ENCODE data around the gene SPATA21.

The SPATA21 gene

DNA sequence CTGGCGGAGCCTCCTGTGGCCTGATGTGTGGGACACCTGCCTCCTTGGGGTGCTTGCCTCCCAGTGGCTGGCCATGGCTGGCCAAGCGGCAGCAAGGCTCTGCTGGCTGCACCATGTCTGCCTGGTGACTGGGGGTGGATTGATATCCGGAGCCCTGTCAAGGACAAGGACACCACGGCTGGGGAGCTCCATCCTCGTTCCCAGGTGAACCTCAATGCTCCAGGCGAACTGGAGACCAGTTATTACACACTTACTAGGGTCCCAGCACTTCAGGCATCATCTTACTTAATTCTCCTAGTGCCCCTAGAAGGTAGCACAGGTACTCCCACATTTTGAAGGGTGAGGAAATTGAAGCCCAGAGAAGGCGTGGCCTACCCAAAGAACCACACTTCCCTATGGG lies 15.2 kb downstream of the SPATA21 start:
- intact Hi-C loops (cut with micrococcal nuclease): no loop called here
- peaks cover 10% of the 10 kb centered on the region for H3K27me3 Mint-ChIP-seq
- no peak overlapping the region for H3K27ac Mint-ChIP-seq

DNA sequence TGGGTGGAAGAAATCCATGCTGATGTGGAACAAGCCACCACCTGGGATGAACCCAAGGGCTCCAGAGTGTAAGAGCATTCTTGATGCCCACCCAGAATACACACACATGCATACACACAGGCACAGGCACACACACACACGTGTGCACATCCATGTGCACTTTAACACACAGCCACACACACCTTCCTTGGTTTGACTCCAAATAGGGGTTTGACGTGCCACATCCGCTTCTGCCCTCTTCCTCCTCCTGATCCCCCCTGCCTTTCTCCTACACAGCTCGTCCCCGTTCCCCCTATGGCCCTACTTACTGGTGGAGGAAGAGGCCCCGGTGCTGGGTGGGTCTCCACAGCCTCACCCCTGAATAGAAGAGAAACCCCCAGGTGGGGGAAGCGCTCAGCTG lies 16.0 kb downstream of the SPATA21 start:
- H3K9me3 Mint-ChIP-seq: no peaks in the 10 kb centered on the region
- H3K27me3 Mint-ChIP-seq: peaks cover 10% of the 10 kb centered on the region
- no peak overlapping the region for H3K4me3 Mint-ChIP-seq
- intact Hi-C loops (cut with micrococcal nuclease): no loop called here
- H3K27ac Mint-ChIP-seq: no peak overlapping the region
- H3K4me1 Mint-ChIP-seq (ENCODE audit: low read depth): peaks cover 13% of the 10 kb centered on the region
- H3K36me3 Mint-ChIP-seq (ENCODE audit: low read depth): no peaks in the 10 kb centered on the region

More for the DNA sequence above, 15.2 kb downstream of the SPATA21 start:
- Mint-ChIP-seq H3K36me3 (ENCODE audit: low read depth) (no peaks in the 10 kb centered on the region), H3K9me3 (no peaks in the 10 kb centered on the region), H3K4me1 (ENCODE audit: low read depth) (peaks cover 13% of the 10 kb centered on the region), H3K4me3 (no peak overlapping the region)

DNA sequence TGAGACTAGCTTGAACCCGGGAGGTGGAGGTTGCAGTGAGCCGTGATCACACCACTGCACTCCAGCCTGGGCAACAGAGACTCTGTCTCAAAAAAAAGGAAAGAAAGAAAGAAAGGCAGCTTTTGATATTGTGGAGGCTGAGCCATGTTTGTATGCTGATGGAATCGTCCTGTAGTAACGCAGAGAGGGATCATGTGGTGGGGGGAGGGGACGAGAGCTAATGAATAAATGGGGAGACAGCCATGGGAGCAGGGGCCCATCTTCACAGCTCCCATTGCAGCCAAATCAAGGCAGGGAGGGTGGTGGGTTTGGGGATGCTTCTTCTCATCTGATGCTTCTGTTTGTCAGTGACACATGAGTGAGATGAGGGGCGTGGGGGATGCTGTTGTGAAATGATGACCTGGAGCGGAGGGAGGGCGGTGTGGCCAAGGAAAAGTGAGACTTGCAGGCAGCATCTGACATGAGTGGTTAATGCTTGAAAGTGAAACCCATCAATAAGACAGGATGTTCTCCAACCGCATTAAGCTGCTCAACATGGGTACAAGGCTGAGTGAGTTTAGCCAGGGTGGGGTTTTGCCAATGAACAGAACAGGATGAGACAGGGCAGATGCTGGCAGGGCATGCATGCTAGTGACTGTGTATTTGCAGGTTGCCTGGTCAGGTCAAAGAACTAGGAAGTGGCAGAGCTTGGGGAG lies 16.7 kb downstream of the SPATA21 start:
- Mint-ChIP-seq H3K4me3 (no peak overlapping the region), H3K27ac (no peak overlapping the region), H3K27me3 (peaks cover 13% of the 10 kb centered on the region), H3K4me1 (ENCODE audit: low read depth) (peaks cover 13% of the 10 kb centered on the region), H3K9me3 (no peaks in the 10 kb centered on the region), H3K36me3 (ENCODE audit: low read depth) (no peaks in the 10 kb centered on the region)
- intact Hi-C loops (cut with micrococcal nuclease): no loop called here

DNA sequence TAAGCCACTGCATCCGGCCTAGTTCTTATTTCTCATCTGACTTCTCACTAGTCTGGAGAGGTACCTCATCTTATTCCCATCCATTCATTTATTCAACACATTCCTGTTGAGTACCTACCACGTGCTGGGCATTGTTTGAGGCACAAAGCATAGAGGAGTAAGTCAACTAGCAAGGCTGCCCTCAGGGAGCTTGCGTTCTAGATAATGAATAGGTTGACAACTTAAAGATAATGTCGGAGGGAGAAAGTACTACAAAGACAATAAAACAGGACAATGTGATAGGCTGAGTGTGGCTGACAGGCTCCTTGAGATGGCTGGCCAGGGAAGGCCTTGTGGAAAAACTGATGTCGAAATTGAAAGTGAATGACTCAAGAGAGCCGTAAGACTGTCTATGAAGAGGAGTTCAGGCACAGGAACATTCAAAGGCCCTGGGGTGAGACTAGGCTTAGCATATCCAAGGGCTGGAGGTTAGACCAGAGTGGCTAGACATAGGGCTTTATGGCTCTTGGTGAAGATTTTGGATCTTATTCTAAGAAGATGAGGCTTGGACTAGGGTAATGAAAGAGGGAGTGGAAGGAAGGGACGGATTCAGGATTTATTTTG lies 18.3 kb downstream of the SPATA21 start:
- Mint-ChIP-seq H3K36me3 (ENCODE audit: low read depth) (no peaks in the 10 kb centered on the region), H3K27ac (no peak overlapping the region), H3K27me3 (peaks cover 13% of the 10 kb centered on the region), H3K4me3 (no peak overlapping the region), H3K9me3 (no peaks in the 10 kb centered on the region), H3K4me1 (ENCODE audit: low read depth) (peaks cover 13% of the 10 kb centered on the region)
- intact Hi-C loops (cut with micrococcal nuclease): no loop called here

GRCh38 chr1:16413191-16413590 lies 24.0 kb downstream of the SPATA21 start:
- Mint-ChIP-seq H3K27ac (no peak overlapping the region), H3K4me1 (ENCODE audit: low read depth) (no peaks in the 10 kb centered on the region), H3K36me3 (ENCODE audit: low read depth) (no peaks in the 10 kb centered on the region), H3K27me3 (peaks cover 10% of the 10 kb centered on the region), H3K4me3 (no peak overlapping the region), H3K9me3 (no peaks in the 10 kb centered on the region)
- intact Hi-C loops (cut with micrococcal nuclease): no loop called here

DNA sequence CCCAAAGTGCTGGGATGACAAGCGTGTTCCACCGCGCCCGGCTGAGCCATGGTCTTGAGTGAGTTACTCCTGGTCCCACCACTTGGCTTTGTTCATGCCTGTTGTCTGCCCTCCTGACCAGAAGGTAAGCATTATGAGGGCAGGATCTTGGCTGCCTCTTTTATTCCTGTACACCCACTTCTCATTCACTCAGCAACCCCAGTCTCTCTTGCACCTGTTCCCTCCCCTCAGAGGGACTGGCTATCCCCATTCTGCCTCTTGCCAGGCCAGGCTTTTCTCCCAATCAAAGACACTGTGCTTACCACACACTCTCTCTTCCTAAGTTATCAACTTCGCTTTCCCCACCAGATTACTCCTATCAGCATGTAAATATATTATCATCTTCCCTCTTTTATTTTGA lies 26.4 kb downstream of the SPATA21 start:
- Mint-ChIP-seq H3K27ac (no peak overlapping the region), H3K27me3 (peaks cover 6% of the 10 kb centered on the region), H3K9me3 (no peaks in the 10 kb centered on the region), H3K36me3 (ENCODE audit: low read depth) (no peaks in the 10 kb centered on the region), H3K4me3 (no peak overlapping the region), H3K4me1 (ENCODE audit: low read depth) (no peaks in the 10 kb centered on the region)
- intact Hi-C loops (cut with micrococcal nuclease): no loop called here

- intact Hi-C loops (cut with micrococcal nuclease): no loop called here
- Mint-ChIP-seq H3K36me3 (ENCODE audit: low read depth) (no peaks in the 10 kb centered on the region), H3K9me3 (no peaks in the 10 kb centered on the region), H3K27me3 (peaks cover 6% of the 10 kb centered on the region), H3K4me3 (no peak overlapping the region), H3K27ac (no peak overlapping the region), H3K4me1 (ENCODE audit: low read depth) (no peaks in the 10 kb centered on the region)
These were observed 27.6 kb downstream of the SPATA21 start for GRCh38 chr1:16409536-16410152.

DNA sequence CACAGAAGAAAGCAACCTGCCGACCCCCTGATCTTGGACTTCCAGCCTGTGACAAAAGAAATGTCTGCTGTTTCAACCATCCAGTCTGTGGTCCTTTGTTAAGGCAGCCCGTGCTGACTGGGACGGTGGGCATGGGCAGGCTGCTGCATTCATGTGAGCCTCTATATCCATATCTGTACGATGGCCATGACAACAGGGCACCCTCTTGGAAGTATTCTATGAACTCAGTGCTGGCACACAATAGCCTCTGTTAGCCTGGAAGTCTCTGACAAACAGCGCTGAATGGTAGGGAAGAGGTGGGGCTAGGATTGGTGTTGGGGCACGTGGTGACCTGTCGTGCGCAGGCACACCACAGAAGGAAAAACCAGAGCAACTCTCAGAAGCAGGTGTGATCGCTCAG lies 30.4 kb downstream of the SPATA21 start:
- no peaks in the 10 kb centered on the region for H3K4me1 Mint-ChIP-seq (ENCODE audit: low read depth)
- intact Hi-C loops (cut with micrococcal nuclease): no loop called here
- H3K9me3 Mint-ChIP-seq: no peaks in the 10 kb centered on the region
- no peak overlapping the region for H3K4me3 Mint-ChIP-seq
- peaks cover 3% of the 10 kb centered on the region for H3K27me3 Mint-ChIP-seq
- no peaks in the 10 kb centered on the region for H3K36me3 Mint-ChIP-seq (ENCODE audit: low read depth)
- no peak overlapping the region for H3K27ac Mint-ChIP-seq

- peaks cover 1% of the 10 kb centered on the region for H3K27me3 Mint-ChIP-seq
- no peaks in the 10 kb centered on the region for H3K4me1 Mint-ChIP-seq (ENCODE audit: low read depth)
- peaks cover 3% of the 10 kb centered on the region for H3K36me3 Mint-ChIP-seq (ENCODE audit: low read depth)
- no peaks in the 10 kb centered on the region for H3K9me3 Mint-ChIP-seq
- no peak overlapping the region for H3K27ac Mint-ChIP-seq
- intact Hi-C loops (cut with micrococcal nuclease): no loop called here
- no peak overlapping the region for H3K4me3 Mint-ChIP-seq
These were observed 31.8 kb downstream of the SPATA21 start for GRCh38 chr1:16405441-16405840.

DNA sequence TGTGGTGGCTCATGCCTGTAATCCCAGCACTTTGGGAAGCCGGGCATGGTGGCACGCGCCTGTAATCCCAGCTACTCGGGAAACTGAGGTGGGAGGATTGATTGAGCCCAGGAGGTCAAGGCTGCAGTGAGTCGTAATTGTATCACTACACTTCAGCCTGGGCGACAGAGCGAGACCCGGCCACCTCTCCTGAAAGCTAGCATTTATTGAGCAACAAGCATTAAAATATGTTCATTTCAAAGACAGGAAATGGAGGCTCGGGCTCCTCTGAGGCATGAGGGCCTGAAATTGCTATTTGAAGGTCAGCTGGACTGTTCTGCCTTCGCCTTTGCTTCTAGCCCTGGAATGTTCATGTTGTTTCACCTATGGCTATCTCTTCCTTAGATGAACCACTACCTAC lies 34.5 kb downstream of the SPATA21 start:
- Mint-ChIP-seq H3K27ac (no peak overlapping the region), H3K9me3 (no peaks in the 10 kb centered on the region), H3K4me1 (ENCODE audit: low read depth) (peaks cover 8% of the 10 kb centered on the region), H3K4me3 (no peak overlapping the region), H3K27me3 (no peaks in the 10 kb centered on the region), H3K36me3 (ENCODE audit: low read depth) (peaks cover 30% of the 10 kb centered on the region)
- intact Hi-C loops (cut with micrococcal nuclease): no loop called here

GRCh38 chr1:16398371-16398953 lies 38.8 kb downstream of the SPATA21 start:
- Mint-ChIP-seq H3K27ac (no peak overlapping the region), H3K4me1 (ENCODE audit: low read depth) (peaks cover 30% of the 10 kb centered on the region), H3K4me3 (no peak overlapping the region), H3K9me3 (no peaks in the 10 kb centered on the region), H3K36me3 (ENCODE audit: low read depth) (peaks cover 73% of the 10 kb centered on the region), H3K27me3 (no peaks in the 10 kb centered on the region)
- intact Hi-C loops (cut with micrococcal nuclease): no loop called here

GRCh38 chr1:16397120-16397519 lies 40.1 kb downstream of the SPATA21 start:
- Mint-ChIP-seq H3K4me1 (ENCODE audit: low read depth) (peaks cover 38% of the 10 kb centered on the region), H3K27me3 (no peaks in the 10 kb centered on the region), H3K9me3 (no peaks in the 10 kb centered on the region), H3K27ac (peak overlapping the region; percentile 64), H3K4me3 (no peak overlapping the region), H3K36me3 (ENCODE audit: low read depth) (peaks cover 86% of the 10 kb centered on the region)
- intact Hi-C loops (cut with micrococcal nuclease): no loop called here

DNA sequence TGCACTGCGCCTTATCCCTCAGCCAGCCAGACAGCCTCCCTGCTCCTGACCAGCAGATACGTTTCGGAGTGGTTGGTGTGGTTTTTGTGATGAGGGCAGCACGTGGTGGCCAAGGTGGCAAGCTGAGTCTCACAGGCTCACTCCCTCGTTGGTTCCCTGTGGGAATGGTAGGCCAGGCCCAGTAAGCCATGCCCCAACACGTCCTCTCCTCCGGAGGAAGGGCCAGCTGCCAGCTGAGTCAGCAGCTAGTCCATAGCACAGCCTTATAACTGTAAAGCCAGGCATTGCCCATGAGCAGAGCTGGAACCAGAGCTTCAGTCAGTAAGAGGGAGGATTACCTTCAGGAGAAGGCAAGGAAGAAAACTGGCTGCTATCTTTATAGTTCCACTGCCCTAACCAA lies 40.6 kb downstream of the SPATA21 start:
- H3K27ac Mint-ChIP-seq: peak overlapping the region; percentile 64
- H3K4me1 Mint-ChIP-seq (ENCODE audit: low read depth): peaks cover 43% of the 10 kb centered on the region
- peaks cover 91% of the 10 kb centered on the region for H3K36me3 Mint-ChIP-seq (ENCODE audit: low read depth)
- intact Hi-C loops (cut with micrococcal nuclease): no loop called here
- no peaks in the 10 kb centered on the region for H3K27me3 Mint-ChIP-seq
- H3K9me3 Mint-ChIP-seq: no peaks in the 10 kb centered on the region
- no peak overlapping the region for H3K4me3 Mint-ChIP-seq

- Mint-ChIP-seq H3K27me3 (no peaks in the 10 kb centered on the region), H3K9me3 (no peaks in the 10 kb centered on the region), H3K36me3 (ENCODE audit: low read depth) (peaks cover 87% of the 10 kb centered on the region), H3K4me3 (no peak overlapping the region), H3K4me1 (ENCODE audit: low read depth) (peaks cover 59% of the 10 kb centered on the region), H3K27ac (no peak overlapping the region)
- intact Hi-C loops (cut with micrococcal nuclease): no loop called here
These were observed 42.2 kb downstream of the SPATA21 start for GRCh38 chr1:16394977-16395376.

All from dendritic cell treated with granulocyte-macrophage colony-stimulating factor and Interleukin-4, amounts not matched to agents 40 ng/mL and 50 ng/mL, for 4 days (primary cell).